ENCODE measurements around the gene HCFC1.
"Not testable (repeated sequence)": the region's sequence is repeated elsewhere in the genome, so short reads cannot be mapped to it uniquely, and the experiment has no call there.

HCFC1 gene

GRCh38 chrX:153981231-153981630 is 9.6 kb upstream of the HCFC1 start:
- TF ChIP-seq CTCF (IDR thresholded peaks at IDR 0.05; ENCODE audit: low read depth, low read length): no peak
- no peak for DNase-seq (ENCODE audit: extremely low read depth, low read depth)

- not testable (repeated sequence) for DNase-seq (ENCODE audit: extremely low read depth, low read depth)
Measured at GRCh38 chrX:153980394-153980793, 8.8 kb upstream of the HCFC1 start.

GRCh38 chrX:153974726-153975286 is 3.2 kb upstream of the HCFC1 start:
- no peak for TF ChIP-seq CTCF (IDR thresholded peaks at IDR 0.05; ENCODE audit: low read depth, low read length)

GRCh38 chrX:153974003-153974725 is 2.5 kb upstream of the HCFC1 start:
- DNase-seq (ENCODE audit: extremely low read depth, low read depth): no peak
- no peak for TF ChIP-seq CTCF (IDR thresholded peaks at IDR 0.05; ENCODE audit: low read depth, low read length)

More at GRCh38 chrX:153974726-153975286, 3.2 kb upstream of the HCFC1 start:
- no peak for DNase-seq (ENCODE audit: extremely low read depth, low read depth)

GRCh38 chrX:153973127-153974002 is 1.7 kb upstream of the HCFC1 start:
- no peak for DNase-seq (ENCODE audit: extremely low read depth, low read depth)
- no peak for TF ChIP-seq CTCF (IDR thresholded peaks at IDR 0.05; ENCODE audit: low read depth, low read length)

- TF ChIP-seq CTCF (IDR thresholded peaks at IDR 0.05; ENCODE audit: low read depth, low read length): no peak
- peak; percentile 55 for DNase-seq (ENCODE audit: extremely low read depth, low read depth)
Measured at GRCh38 chrX:153972368-153973126, 929 bp upstream of the HCFC1 start, which contains the start of gene TMEM187. Gene TMEM187 (plus strand): TSS chrX:153972754. CDS start chrX:153982063, 9,309 bp downstream.

- TF ChIP-seq CTCF (IDR thresholded peaks at IDR 0.05; ENCODE audit: low read depth, low read length): no peak
Measured at GRCh38 chrX:153971124-153971449, 531 bp downstream of the HCFC1 start.

More at GRCh38 chrX:153971124-153971449, 531 bp downstream of the HCFC1 start:
- DNase-seq (ENCODE audit: extremely low read depth, low read depth): peak; percentile 77

All from AG09319 (cell line).